Putamen (tissue), 1 donor: ENCODE data around the gene LOC128125822.

ENCODE experiments used
- DNase-seq: peaks from one replicate; pipeline ENCODE4 v3.0.0-alpha.2; 2016; ENCODE audit warnings: low spot score

The LOC128125822 gene

GRCh38 chr6:63556369-63556768, 15.9 kb upstream of the LOC128125822 start:
- DNase-seq: no peak

- no peak for DNase-seq
These were observed 14.0 kb upstream of the LOC128125822 start for GRCh38 chr6:63558278-63558677.

GRCh38 chr6:63560801-63561287, 11.4 kb upstream of the LOC128125822 start:
- no peak for DNase-seq

- no peak for DNase-seq
These were observed 11.0 kb upstream of the LOC128125822 start for GRCh38 chr6:63561288-63561687.

- peak; percentile 46 for DNase-seq
These were observed 9.0 kb upstream of the LOC128125822 start for GRCh38 chr6:63563235-63563634.

- DNase-seq: no peak
These were observed 7.1 kb upstream of the LOC128125822 start for GRCh38 chr6:63565058-63565726.

GRCh38 chr6:63565727-63566596, 6.3 kb upstream of the LOC128125822 start:
- no peak for DNase-seq

- DNase-seq: no peak
These were observed 4.3 kb upstream of the LOC128125822 start for GRCh38 chr6:63567966-63568365.

- no peak for DNase-seq
These were observed 778 bp upstream of the LOC128125822 start for GRCh38 chr6:63571361-63572043.

- no peak for DNase-seq
These were observed 431 bp downstream of the LOC128125822 start for GRCh38 chr6:63572747-63573075.

GRCh38 chr6:63573076-63573898, 1.0 kb downstream of the LOC128125822 start:
- peak; percentile 63 for DNase-seq

- peak; percentile 33 for DNase-seq
These were observed 1.7 kb downstream of the LOC128125822 start for GRCh38 chr6:63573899-63574553.

GRCh38 chr6:63574554-63574900, 2.2 kb downstream of the LOC128125822 start:
- no peak for DNase-seq

GRCh38 chr6:63576147-63576772, 4.0 kb downstream of the LOC128125822 start:
- DNase-seq: no peak

- DNase-seq: no peak
These were observed 4.9 kb downstream of the LOC128125822 start for GRCh38 chr6:63576985-63577712.

GRCh38 chr6:63578757-63579156, 6.5 kb downstream of the LOC128125822 start:
- no peak for DNase-seq

- DNase-seq: no peak
These were observed 7.8 kb downstream of the LOC128125822 start for GRCh38 chr6:63579937-63580703.

- no peak for DNase-seq
These were observed 8.4 kb downstream of the LOC128125822 start for GRCh38 chr6:63580704-63580961.

GRCh38 chr6:63581355-63582013, 9.2 kb downstream of the LOC128125822 start:
- DNase-seq: no peak
